Gastroesophageal sphincter (tissue), 3 donors: Measurements from ENCODE around the gene SMIM15.

Source experiments
- CTCF ChIP-seq, 4 experiments: fragments of 200-600 bp in 2 of 4; fragments of 450-650 bp in 2 of 4; sonication (generic) in 1 of 4; IDR thresholded peaks; one replicate each; pipeline ENCODE4 v1.5.1; 2017 to 2019; ENCODE audit warnings: antibody characterized with exemption in 4 of 4, mild to moderate bottlenecking in 2 of 4, moderate library complexity in 2 of 4
- POLR2A ChIP-seq, 2 donors: fragments of 450-650 bp; IDR thresholded peaks; one replicate each; pipeline ENCODE4 v1.6.1; 2017; ENCODE audit warnings: antibody characterized with exemption in 2 of 2, mild to moderate bottlenecking in 2 of 2, moderate library complexity in 1 of 2
- POLR2AphosphoS5 ChIP-seq: sonication (generic); formaldehyde crosslinking; IDR thresholded peaks from one replicate; pipeline ENCODE4 v1.6.1; 2017; ENCODE audit warnings: antibody characterized with exemption

DNA sequence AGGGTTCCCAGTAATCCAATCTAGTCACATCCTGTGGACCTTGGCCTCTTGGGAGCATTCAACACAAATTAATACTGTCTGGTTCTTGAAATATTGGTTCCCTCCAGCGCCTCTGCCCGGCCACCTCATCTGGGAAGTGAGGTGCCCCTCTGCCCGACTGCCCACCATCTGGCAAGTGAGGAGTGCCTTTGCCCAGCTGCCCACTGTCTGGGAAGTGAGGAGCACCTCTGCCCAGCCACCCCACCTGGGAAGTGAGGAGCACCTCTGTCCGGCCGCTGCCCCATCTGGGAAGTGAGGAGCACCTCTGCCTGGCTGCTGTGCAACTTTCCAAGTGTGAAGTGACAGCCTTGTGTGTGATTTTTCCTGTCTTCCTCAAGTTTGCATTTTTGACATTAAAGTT, 42.7 kb upstream of the SMIM15 start:
- no peak for TF ChIP-seq CTCF (IDR thresholded peaks at IDR 0.05)
- no peak for TF ChIP-seq POLR2A (IDR thresholded peaks at IDR 0.05)
- no peak for TF ChIP-seq POLR2AphosphoS5
